KG1 (cell line): ENCODE measurements around the gene TCF21.
"Not testable (repeated sequence)": the region's sequence is repeated elsewhere in the genome, so short reads cannot be mapped to it uniquely, and the experiment has no call there.

Experiments
- DNase-seq: peaks from one replicate; lab custom pipeline; 2025; lab: John Stamatoyannopoulos, UW

Gene TCF21

GRCh38 chr6:133888929-133889556, at the start of gene TCF21:
Gene TCF21, plus strand, starts transcription at chr6:133889113. Its CDS starts 285 bp downstream, at chr6:133889398.
- DNase-seq = no peak

GRCh38 chr6:133841176-133841575, 47.7 kb upstream of the TCF21 start:
- DNase-seq = no peak

- no peak for DNase-seq
Measured at GRCh38 chr6:133843098-133843497, 45.8 kb upstream of the TCF21 start.

GRCh38 chr6:133844709-133845108, 44.2 kb upstream of the TCF21 start:
- DNase-seq = no peak

- no peak for DNase-seq
Measured at GRCh38 chr6:133854041-133854363, 34.9 kb upstream of the TCF21 start.

GRCh38 chr6:133854364-133855275, 34.3 kb upstream of the TCF21 start:
- DNase-seq = no peak

GRCh38 chr6:133855276-133855990, 33.5 kb upstream of the TCF21 start:
- DNase-seq = no peak

GRCh38 chr6:133855991-133856370, 32.9 kb upstream of the TCF21 start:
- DNase-seq = no peak

GRCh38 chr6:133856911-133857310, 32.0 kb upstream of the TCF21 start:
- no peak for DNase-seq

- DNase-seq = no peak
Measured at GRCh38 chr6:133857696-133858095, 31.2 kb upstream of the TCF21 start.

GRCh38 chr6:133861337-133861736, 27.6 kb upstream of the TCF21 start:
- not testable (repeated sequence) for DNase-seq

- no peak for DNase-seq
Measured at GRCh38 chr6:133863228-133863627, 25.7 kb upstream of the TCF21 start.

- no peak for DNase-seq
Measured at GRCh38 chr6:133865680-133866079, 23.2 kb upstream of the TCF21 start.

GRCh38 chr6:133871131-133871530, 17.8 kb upstream of the TCF21 start:
- DNase-seq = no peak

GRCh38 chr6:133873538-133873937, 15.4 kb upstream of the TCF21 start:
- DNase-seq = no peak

GRCh38 chr6:133877116-133877515, 11.8 kb upstream of the TCF21 start:
- no peak for DNase-seq

GRCh38 chr6:133880006-133880405, 8.9 kb upstream of the TCF21 start:
- no peak for DNase-seq

GRCh38 chr6:133880896-133881295, 8.0 kb upstream of the TCF21 start:
- no peak for DNase-seq

- no peak for DNase-seq
Measured at GRCh38 chr6:133886104-133886775, 2.7 kb upstream of the TCF21 start.

GRCh38 chr6:133887156-133887879, 1.6 kb upstream of the TCF21 start:
- DNase-seq = no peak

GRCh38 chr6:133887880-133888230, 1.1 kb upstream of the TCF21 start:
- DNase-seq = no peak
